Keratinocyte (primary cell): ENCODE results near the gene ANKRD24. TPM values are rescaled to one million over a fixed set of nuclear protein-coding genes. Genes with fewer than 3 reads are reported as not detected.
A peak's percentile ranks its signal among the peaks of the same experiment; 100 is the strongest.
"Not testable (repeated sequence)": the region's sequence is repeated elsewhere in the genome, so short reads cannot be mapped to it uniquely, and the experiment has no call there.

ENCODE experiments used
- DNase-seq: peaks from one replicate; pipeline ENCODE4 v3.0.0-alpha.2; 2011; ENCODE audit warnings: low read depth, missing footprints, low spot score
- FAIRE-seq: peaks from 2 replicates; lab custom pipeline; 2011; peaks lifted over from hg19 to GRCh38; lab: Jason Lieb, UNC
- H2AFZ ChIP-seq: 2 replicates; pipeline ENCODE4 v1.6.0; 2012; ENCODE audit warnings: low read length, control low read depth, inconsistent platforms; ENCODE audit not compliant: control insufficient read depth
- H3K27ac ChIP-seq: 2 replicates; pipeline ENCODE4 v1.5.1; 2011; ENCODE audit warnings: low read length; ENCODE audit not compliant: control insufficient read depth, insufficient read depth
- H3K27me3 ChIP-seq: 3 replicates; pipeline ENCODE4 v1.6.0; 2011; ENCODE audit warnings: low read length; ENCODE audit not compliant: control insufficient read depth, insufficient read depth; ENCODE audit errors: extremely low read depth
- H3K36me3 ChIP-seq, 2 experiments: 2 replicates in 1 of 2; 3 replicates in 1 of 2; pipeline ENCODE4 v1.5.1; 2011; ENCODE audit warnings: low read length in 2 of 2, mild to moderate bottlenecking in 1 of 2; ENCODE audit not compliant: control insufficient read depth in 2 of 2, insufficient read depth in 2 of 2; ENCODE audit errors: extremely low read depth in 1 of 2
- H3K4me1 ChIP-seq: 3 replicates; pipeline ENCODE4 v1.5.1; 2011; ENCODE audit warnings: low read length; ENCODE audit not compliant: control insufficient read depth, insufficient read depth; ENCODE audit errors: extremely low read depth
- H3K4me2 ChIP-seq: 3 replicates; pipeline ENCODE4 v1.6.0; 2011; ENCODE audit warnings: low read depth, low read length; ENCODE audit not compliant: control insufficient read depth, insufficient read depth; ENCODE audit errors: extremely low read depth
- H3K4me3 ChIP-seq, 3 experiments: fragments of 200-600 bp in 1 of 3; sonication (generic) in 1 of 3; 2 replicates in 2 of 3; 3 replicates in 1 of 3; pipeline ENCODE4 v1.5.1; 2011 to 2016; ENCODE audit warnings: low read length in 3 of 3, mild to moderate bottlenecking in 3 of 3, control low read depth in 2 of 3, inconsistent platforms in 1 of 3, low read depth in 1 of 3, mixed read lengths in 1 of 3, mixed run types in 1 of 3, moderate library complexity in 1 of 3; ENCODE audit not compliant: control insufficient read depth in 2 of 3, insufficient read depth in 2 of 3; ENCODE audit errors: extremely low read depth in 1 of 3
- H3K79me2 ChIP-seq: 2 replicates; pipeline ENCODE4 v1.6.0; 2012; ENCODE audit warnings: low read length; ENCODE audit not compliant: control insufficient read depth, insufficient read depth
- H3K9ac ChIP-seq: 3 replicates; pipeline ENCODE4 v1.6.0; 2011; ENCODE audit warnings: low read length; ENCODE audit not compliant: control insufficient read depth, insufficient read depth; ENCODE audit errors: extremely low read depth
- H3K9me1 ChIP-seq: 3 replicates; pipeline ENCODE4 v1.6.0; 2011; ENCODE audit warnings: low read length; ENCODE audit not compliant: control insufficient read depth, insufficient read depth; ENCODE audit errors: extremely low read depth
- H3K9me3 ChIP-seq: 2 replicates; pipeline ENCODE4 v1.5.1; 2012; ENCODE audit warnings: low read depth, low read length; ENCODE audit not compliant: control insufficient read depth
- H4K20me1 ChIP-seq: 3 replicates; pipeline ENCODE4 v1.6.0; 2011; ENCODE audit warnings: low read length; ENCODE audit not compliant: control insufficient read depth, insufficient read depth; ENCODE audit errors: extremely low read depth
- EZH2 ChIP-seq: IDR thresholded peaks from one replicate; pipeline ENCODE4 v1.6.1; 2012; ENCODE audit warnings: inconsistent platforms, mild to moderate bottlenecking, low read length, moderate library complexity
- dilution Hi-C: fragments of 300-500 bp; cut with MboI; formaldehyde crosslinking; loops from one replicate; pipeline ENCODE4 v1.7.0; 2020; ENCODE audit warnings: low sequenced_read_pairs; ENCODE audit not compliant: extremely low pct_ligation_motif_present
- polyA plus RNA-seq, 5 experiments: library from polyadenylated mRNA; depleted of rRNA in 3 of 5; stranded (reverse) in 3 of 5; stranded (forward) in 1 of 5; unstranded in 1 of 5; fragments of >200 nt; gene quantifications; 1 replicate in 1 of 5; 2 replicates in 3 of 5; 3 replicates in 1 of 5; pipeline versions ENCODE4 v1.2.1 to v1.2.3, GENCODE V29; 2011 to 2012; ENCODE audit warnings: missing spikeins in 2 of 5, low read depth in 1 of 5, low replicate concordance in 1 of 5
- TF ChIP-seq, protein P1 (sequence below), 3 experiments: IDR thresholded peaks in 1 of 3; conservative IDR thresholded peaks in 1 of 3; optimal IDR thresholded peaks in 1 of 3; 2 replicates in 2 of 3; 3 replicates in 1 of 3; pipeline versions ENCODE3 to v1.5.1; 2011; ENCODE audit warnings: low read length in 3 of 3, mild to moderate bottlenecking in 3 of 3, moderate library complexity in 2 of 3, control low read depth in 1 of 3, inconsistent platforms in 1 of 3; ENCODE audit not compliant: insufficient read depth in 2 of 3; ENCODE audit errors: extremely low read depth in 1 of 3

ANKRD24 gene
- polyA plus RNA-seq, 1 donor (not counting 4 experiments of a cell fraction or from before 2014, with no cell fraction given), result 0.07 TPM

DNA sequence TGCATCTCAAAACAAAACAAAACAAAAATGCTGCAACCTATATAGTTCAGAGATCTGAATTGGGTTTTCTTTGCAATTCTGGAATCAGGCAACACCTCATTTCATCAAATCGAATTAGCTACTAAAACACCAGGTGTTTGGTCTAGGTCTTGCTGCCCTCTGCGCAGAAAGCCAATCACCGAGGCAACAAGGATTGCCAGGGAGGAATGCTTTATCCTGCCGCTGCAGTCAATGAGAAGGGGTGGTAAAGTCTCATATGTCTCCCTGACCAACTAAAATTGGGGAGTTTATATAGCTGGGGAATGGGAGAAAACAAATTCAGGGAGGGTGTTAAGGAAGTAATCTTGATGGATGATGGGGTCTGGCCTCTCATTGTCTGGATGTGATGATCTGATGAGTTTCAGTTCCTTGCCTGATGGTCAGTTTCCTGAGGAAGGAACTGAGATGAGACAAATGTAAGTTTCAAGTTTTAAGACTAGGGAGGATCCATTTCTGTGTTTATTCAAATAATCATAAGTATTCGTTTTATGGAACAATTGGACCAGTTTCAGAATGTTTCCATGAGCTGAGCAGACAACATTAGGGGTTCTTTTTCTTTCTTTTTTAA lies 59.4 kb downstream of the ANKRD24 start:
- Histone ChIP-seq H3K27ac (no peak overlapping the region), H2AFZ (no peak overlapping the region), H3K9me3 (no peaks in the 10 kb centered on the region), H3K79me2 (no peaks in the 10 kb centered on the region), H3K27me3 (no peaks in the 10 kb centered on the region), H4K20me1 (no peaks in the 10 kb centered on the region), H3K4me1 (peaks cover 6% of the 10 kb centered on the region), H3K36me3 (no peaks in the 10 kb centered on the region), H3K9me1 (no peaks in the 10 kb centered on the region), H3K4me2 (no peak overlapping the region), H3K9ac (no peak overlapping the region), H3K4me3 (no peak overlapping the region)
- DNase-seq (no peak), FAIRE-seq (no peak)
- dilution Hi-C loops, result no loop called here
- TF ChIP-seq EZH2, result no peak
- TF ChIP-seq, protein P1, sequence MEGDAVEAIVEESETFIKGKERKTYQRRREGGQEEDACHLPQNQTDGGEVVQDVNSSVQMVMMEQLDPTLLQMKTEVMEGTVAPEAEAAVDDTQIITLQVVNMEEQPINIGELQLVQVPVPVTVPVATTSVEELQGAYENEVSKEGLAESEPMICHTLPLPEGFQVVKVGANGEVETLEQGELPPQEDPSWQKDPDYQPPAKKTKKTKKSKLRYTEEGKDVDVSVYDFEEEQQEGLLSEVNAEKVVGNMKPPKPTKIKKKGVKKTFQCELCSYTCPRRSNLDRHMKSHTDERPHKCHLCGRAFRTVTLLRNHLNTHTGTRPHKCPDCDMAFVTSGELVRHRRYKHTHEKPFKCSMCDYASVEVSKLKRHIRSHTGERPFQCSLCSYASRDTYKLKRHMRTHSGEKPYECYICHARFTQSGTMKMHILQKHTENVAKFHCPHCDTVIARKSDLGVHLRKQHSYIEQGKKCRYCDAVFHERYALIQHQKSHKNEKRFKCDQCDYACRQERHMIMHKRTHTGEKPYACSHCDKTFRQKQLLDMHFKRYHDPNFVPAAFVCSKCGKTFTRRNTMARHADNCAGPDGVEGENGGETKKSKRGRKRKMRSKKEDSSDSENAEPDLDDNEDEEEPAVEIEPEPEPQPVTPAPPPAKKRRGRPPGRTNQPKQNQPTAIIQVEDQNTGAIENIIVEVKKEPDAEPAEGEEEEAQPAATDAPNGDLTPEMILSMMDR (optimal IDR thresholded peaks at IDR 0.05 in 1 of 3, IDR thresholded peaks at IDR 0.05 in 1 of 3, conservative IDR thresholded peaks at IDR 0.05 in 1 of 3; ENCODE audit: extremely low read depth in 1 of 3, insufficient read depth in 2 of 3, low read length in 3 of 3), result no peak

DNA sequence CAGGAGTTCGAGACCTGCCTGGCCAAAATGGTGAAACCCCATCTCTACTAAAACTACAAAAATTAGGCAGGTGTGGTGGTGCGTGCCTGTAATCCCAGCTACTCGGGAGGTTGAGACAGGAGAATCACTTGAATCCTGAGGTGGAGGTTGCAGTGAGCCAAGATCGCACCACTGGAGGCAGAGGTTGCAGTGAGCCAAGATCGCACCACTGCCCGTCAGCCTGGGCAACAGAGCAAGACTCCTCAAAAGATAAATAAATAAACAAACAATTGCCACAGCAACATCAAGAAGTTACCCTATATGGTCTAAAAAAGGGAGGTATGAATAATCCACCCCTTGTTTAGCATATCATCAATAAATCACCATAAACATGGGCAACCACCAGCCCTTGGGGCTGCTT lies 63.4 kb downstream of the ANKRD24 start:
- H3K9me1 ChIP-seq, H4K20me1 ChIP-seq, H3K9ac ChIP-seq, H3K79me2 ChIP-seq, DNase-seq, H3K27me3 ChIP-seq, H3K4me1 ChIP-seq, dilution Hi-C loops, H3K4me3 ChIP-seq, H3K27ac ChIP-seq, FAIRE-seq, H3K9me3 ChIP-seq: not testable (repeated sequence)
- Histone ChIP-seq H3K36me3 (peaks cover 10 to 25% of the 10 kb centered on the region in 2 experiments), H3K4me2 (peak overlapping the region; percentile 84), H2AFZ (peak overlapping the region; percentile 99)
